AG09309 (cell line): ENCODE measurements around the gene SERINC2.

Source experiments
- DNase-seq: peaks from one replicate; pipeline ENCODE4 v3.0.0-alpha.2; 2010; ENCODE audit warnings: low read depth
- H3K4me3 ChIP-seq: 2 replicates; pipeline ENCODE4 v1.5.1; 2011; ENCODE audit warnings: mild to moderate bottlenecking, low read depth, low read length, moderate library complexity; ENCODE audit not compliant: control insufficient read depth
- TF ChIP-seq, protein P1 (sequence below): IDR thresholded peaks from 2 replicates; pipeline ENCODE4 v1.5.1; 2011; ENCODE audit warnings: mild to moderate bottlenecking, low read depth, low read length, inconsistent platforms; ENCODE audit not compliant: insufficient read depth, control insufficient read depth; ENCODE audit errors: missing control alignments

SERINC2 gene

GRCh38 chr1:31405578-31406245 lies 7.3 kb upstream of the SERINC2 start:
- TF ChIP-seq, protein P1, sequence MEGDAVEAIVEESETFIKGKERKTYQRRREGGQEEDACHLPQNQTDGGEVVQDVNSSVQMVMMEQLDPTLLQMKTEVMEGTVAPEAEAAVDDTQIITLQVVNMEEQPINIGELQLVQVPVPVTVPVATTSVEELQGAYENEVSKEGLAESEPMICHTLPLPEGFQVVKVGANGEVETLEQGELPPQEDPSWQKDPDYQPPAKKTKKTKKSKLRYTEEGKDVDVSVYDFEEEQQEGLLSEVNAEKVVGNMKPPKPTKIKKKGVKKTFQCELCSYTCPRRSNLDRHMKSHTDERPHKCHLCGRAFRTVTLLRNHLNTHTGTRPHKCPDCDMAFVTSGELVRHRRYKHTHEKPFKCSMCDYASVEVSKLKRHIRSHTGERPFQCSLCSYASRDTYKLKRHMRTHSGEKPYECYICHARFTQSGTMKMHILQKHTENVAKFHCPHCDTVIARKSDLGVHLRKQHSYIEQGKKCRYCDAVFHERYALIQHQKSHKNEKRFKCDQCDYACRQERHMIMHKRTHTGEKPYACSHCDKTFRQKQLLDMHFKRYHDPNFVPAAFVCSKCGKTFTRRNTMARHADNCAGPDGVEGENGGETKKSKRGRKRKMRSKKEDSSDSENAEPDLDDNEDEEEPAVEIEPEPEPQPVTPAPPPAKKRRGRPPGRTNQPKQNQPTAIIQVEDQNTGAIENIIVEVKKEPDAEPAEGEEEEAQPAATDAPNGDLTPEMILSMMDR: no peak
- no peak for DNase-seq
- H3K4me3 ChIP-seq: no peak overlapping the region

DNA sequence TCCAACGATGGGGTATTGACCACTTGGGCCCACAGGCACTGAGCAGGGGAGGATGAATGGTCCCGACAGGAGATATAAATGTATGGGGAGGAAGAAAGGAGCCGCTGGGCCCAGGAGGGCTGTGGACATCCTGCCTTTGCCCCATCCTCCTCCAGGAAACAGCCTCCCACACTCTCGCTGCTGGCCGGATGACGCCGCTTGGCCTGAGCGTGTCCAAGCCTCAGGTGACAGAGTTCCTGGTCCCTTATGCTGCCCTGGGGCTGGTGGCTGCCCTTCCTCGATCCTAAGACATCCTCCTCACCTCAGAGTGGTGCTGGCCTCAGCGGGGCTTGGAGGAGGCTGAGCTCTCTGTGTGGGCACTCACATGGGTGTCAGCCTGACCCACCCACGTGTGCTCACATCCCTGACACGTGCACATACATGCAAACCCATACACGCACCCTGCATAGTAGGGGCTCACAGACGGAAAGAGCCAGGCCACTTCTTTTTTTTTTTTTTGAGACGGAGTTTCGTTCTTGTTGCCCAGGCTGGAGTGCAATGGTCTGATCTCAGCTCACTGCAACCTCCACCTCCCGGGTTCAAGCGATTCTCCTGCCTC lies 5.9 kb upstream of the SERINC2 start:
- no peak overlapping the region for H3K4me3 ChIP-seq
- DNase-seq: no peak
- TF ChIP-seq, protein P1: no peak

DNA sequence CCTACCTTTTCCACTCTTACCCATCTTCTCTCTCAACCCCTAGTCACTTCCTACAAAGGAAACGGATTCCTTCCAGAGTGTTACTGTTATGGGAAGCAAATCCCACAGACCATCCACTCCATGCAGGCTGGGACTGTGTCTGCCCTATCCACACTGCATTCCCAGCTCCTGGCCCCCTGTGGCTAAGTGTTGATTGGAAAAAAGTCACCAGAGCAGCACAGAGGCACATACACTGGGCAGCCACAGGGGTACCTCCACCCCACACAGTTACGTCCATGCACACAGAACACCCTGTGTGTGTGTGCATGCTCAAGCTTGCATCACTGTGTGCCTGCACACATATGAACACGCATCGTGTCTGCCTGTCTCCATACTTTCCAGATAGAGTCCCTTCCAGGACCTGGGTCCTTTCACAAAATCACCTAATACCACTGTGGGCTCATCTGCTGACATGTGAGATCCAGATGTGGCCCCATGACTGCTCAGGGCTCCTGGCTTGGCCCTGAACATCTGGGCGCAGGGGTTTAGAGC lies 4.2 kb upstream of the SERINC2 start:
- TF ChIP-seq, protein P1: no peak
- no peak overlapping the region for H3K4me3 ChIP-seq
- DNase-seq: no peak

GRCh38 chr1:31409946-31410858 lies 2.8 kb upstream of the SERINC2 start:
- H3K4me3 ChIP-seq: no peak overlapping the region
- TF ChIP-seq, protein P1: no peak
- no peak for DNase-seq

DNA sequence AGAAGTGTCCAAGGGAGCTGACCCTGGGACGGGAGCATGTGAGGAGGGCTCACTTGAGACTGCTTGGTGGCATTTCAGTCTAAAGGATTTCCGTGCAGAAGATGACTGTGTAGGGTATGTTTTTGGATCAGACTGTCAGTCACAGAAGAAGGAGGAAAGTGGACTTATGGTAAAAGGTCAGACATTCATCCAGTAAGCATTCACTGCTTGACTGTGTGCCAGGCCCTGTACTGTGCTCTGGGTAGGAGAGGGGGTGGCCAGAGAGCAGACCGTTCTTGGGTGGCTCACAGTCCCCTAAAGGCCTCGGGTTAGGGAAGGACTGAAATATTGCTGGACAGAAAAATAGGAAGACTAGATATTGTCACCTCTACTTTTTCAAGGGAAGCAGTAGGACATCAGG lies 2.1 kb upstream of the SERINC2 start:
- no peak overlapping the region for H3K4me3 ChIP-seq
- no peak for DNase-seq
- TF ChIP-seq, protein P1: no peak

DNA sequence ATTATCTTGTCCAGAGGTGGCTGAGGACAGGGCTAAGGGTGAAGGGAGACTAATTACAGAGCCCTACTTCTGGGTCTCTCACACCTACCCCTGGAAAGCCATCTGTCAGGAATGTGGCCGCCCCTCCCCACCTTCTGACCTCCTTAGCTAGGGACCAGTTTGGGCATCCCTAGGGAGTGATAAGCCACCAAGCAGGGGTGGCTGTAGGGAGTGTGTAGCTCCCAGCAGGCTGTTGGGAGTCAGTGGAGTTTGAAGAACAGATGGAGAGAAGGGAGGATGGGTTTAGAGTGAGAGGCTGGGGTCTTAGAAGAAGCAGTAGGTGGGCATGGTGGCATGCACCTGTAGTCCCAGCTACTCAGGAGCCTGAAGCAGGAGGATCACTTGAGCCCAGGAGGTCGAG lies 808 bp upstream of the SERINC2 start:
- H3K4me3 ChIP-seq: no peak overlapping the region
- DNase-seq: no peak

More for the DNA sequence above, 808 bp upstream of the SERINC2 start:
- TF ChIP-seq, protein P1: no peak
